Fibroblast of lung (primary cell): Measurements from ENCODE around the gene EYS. TPM values are rescaled to one million over a fixed set of nuclear protein-coding genes. Genes with fewer than 3 reads are reported as not detected.

ENCODE experiments used
- DNase-seq, 2 donors: peaks; one replicate each; pipeline versions ENCODE4 v3.0.0 to v3.0.0-alpha.2; 2010; ENCODE audit warnings: low read depth in 2 of 2
- H2AFZ ChIP-seq: 2 replicates; pipeline ENCODE4 v1.5.1; 2012; ENCODE audit warnings: low read length, control low read depth, inconsistent platforms
- H3K27ac ChIP-seq: 2 replicates; pipeline ENCODE4 v1.5.1; 2011; ENCODE audit warnings: low read length, control low read depth; ENCODE audit not compliant: insufficient read depth
- H3K27me3 ChIP-seq: 2 replicates; pipeline ENCODE4 v1.5.1; 2011; ENCODE audit warnings: mild to moderate bottlenecking, low read length; ENCODE audit not compliant: control insufficient read depth, insufficient read depth
- H3K36me3 ChIP-seq: 2 replicates; pipeline ENCODE4 v1.5.1; 2011; ENCODE audit warnings: low read length; ENCODE audit not compliant: control insufficient read depth, insufficient read depth
- H3K4me1 ChIP-seq: 2 replicates; pipeline ENCODE4 v1.5.1; 2011; ENCODE audit warnings: low read length; ENCODE audit not compliant: control insufficient read depth, insufficient read depth; ENCODE audit errors: extremely low read depth
- H3K4me2 ChIP-seq: 2 replicates; pipeline ENCODE4 v1.5.1; 2011; ENCODE audit warnings: low read length, control low read depth; ENCODE audit not compliant: insufficient read depth; ENCODE audit errors: extremely low read depth
- H3K4me3 ChIP-seq, 4 experiments: fragments of 200-600 bp in 1 of 4; sonication (generic) in 1 of 4; replicated peaks in 1 of 4; 2 replicates each; pipeline ENCODE4 v1.5.1; 2011 to 2016; ENCODE audit warnings: low read length in 4 of 4, low read depth in 3 of 4, mild to moderate bottlenecking in 3 of 4, control low read depth in 2 of 4, inconsistent platforms in 1 of 4, mixed read lengths in 1 of 4; ENCODE audit not compliant: insufficient read depth in 1 of 4; ENCODE audit errors: control extremely low read depth in 1 of 4
- H3K79me2 ChIP-seq: 2 replicates; pipeline ENCODE4 v1.5.1; 2012; ENCODE audit warnings: mild to moderate bottlenecking, low read length, inconsistent platforms; ENCODE audit not compliant: control insufficient read depth, insufficient read depth
- H3K9ac ChIP-seq: 2 replicates; pipeline ENCODE4 v1.5.1; 2011; ENCODE audit warnings: mild to moderate bottlenecking, low read length, control low read depth; ENCODE audit not compliant: insufficient read depth
- H3K9me3 ChIP-seq: 2 replicates; pipeline ENCODE4 v1.5.1; 2012; ENCODE audit warnings: low read depth, low read length; ENCODE audit not compliant: control insufficient read depth, insufficient read depth
- H4K20me1 ChIP-seq: 2 replicates; pipeline ENCODE4 v1.5.1; 2011; ENCODE audit warnings: low read length; ENCODE audit not compliant: control insufficient read depth, insufficient read depth; ENCODE audit errors: extremely low read depth
- EZH2 ChIP-seq: IDR thresholded peaks from 2 replicates; pipeline ENCODE4 v1.5.1; 2012; ENCODE audit warnings: low read length, control low read depth, mild to moderate bottlenecking; ENCODE audit errors: missing control alignments
- polyA plus RNA-seq, 2 donors: library from polyadenylated mRNA; depleted of rRNA in 1 of 2; stranded (reverse) in 1 of 2; unstranded in 1 of 2; fragments of >200 nt; gene quantifications; 2 replicates each; pipeline ENCODE4 v1.2.1, GENCODE V29; 2011 to 2012; ENCODE audit warnings: missing spikeins in 1 of 2
- total RNA-seq: library from RNA; depleted of rRNA; stranded (reverse); fragments of >200 nt; gene quantifications from 2 replicates; pipeline ENCODE4 v1.2.1, GENCODE V29; 2014
- TF ChIP-seq, protein P1 (sequence below), 2 donors: IDR thresholded peaks in 1 of 2; conservative IDR thresholded peaks in 1 of 2; 1 replicate in 1 of 2; 2 replicates in 1 of 2; pipeline ENCODE4 v1.5.1; 2011 to 2012; ENCODE audit warnings: low read length in 2 of 2, control low read depth in 1 of 2, inconsistent platforms in 1 of 2, low read depth in 1 of 2, mild to moderate bottlenecking in 1 of 2

The EYS gene
- total and polyA plus RNA-seq, 2 donors (not counting 1 experiment from before 2014, with no cell fraction given): under 0.01 TPM; not detected in 1

DNA sequence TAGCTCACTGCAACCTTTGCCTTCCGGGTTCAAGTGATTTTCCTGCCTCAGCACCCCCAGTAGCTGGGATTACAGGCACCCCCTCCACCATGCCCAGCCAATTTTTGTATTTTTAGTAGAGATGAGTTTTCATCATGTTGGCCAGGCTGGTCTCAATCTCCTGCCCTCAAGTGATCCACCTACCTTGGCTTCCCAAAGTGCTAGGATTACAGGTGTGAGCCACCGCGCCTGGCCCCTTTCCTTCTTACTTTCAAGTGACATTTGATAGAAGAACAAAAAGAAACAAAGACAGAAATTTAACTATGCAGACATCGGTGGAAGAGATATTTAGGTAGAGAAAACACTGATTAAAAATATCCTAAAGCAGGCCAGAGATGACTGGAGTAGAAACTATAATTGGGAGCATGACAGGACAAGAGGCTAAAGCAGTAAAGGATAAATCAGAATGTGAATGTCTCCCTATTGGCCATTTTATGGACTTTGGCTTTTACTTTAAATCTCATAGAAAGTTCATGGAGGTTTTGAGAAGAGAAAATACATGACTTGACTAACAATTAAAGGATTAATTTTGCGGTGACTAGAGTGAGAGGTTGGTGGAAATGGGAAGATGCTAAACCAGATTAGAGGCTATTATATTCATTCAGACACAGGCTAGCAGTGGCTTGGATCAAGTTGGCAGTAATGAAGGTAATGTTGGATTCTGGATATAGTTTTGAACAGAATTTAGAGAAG, 2.2 kb upstream of the EYS start:
- Histone ChIP-seq H3K4me1 (no peaks in the 10 kb centered on the region), H2AFZ (no peak overlapping the region), H3K9ac (no peak overlapping the region), H3K4me3 (no peak overlapping the region), H3K27ac (no peak overlapping the region), H3K27me3 (no peaks in the 10 kb centered on the region), H3K36me3 (no peaks in the 10 kb centered on the region), H3K4me2 (no peak overlapping the region), H4K20me1 (no peaks in the 10 kb centered on the region), H3K79me2 (no peaks in the 10 kb centered on the region), H3K9me3 (no peaks in the 10 kb centered on the region)
- no peak for DNase-seq
- no peak for TF ChIP-seq EZH2
- TF ChIP-seq, protein P1, sequence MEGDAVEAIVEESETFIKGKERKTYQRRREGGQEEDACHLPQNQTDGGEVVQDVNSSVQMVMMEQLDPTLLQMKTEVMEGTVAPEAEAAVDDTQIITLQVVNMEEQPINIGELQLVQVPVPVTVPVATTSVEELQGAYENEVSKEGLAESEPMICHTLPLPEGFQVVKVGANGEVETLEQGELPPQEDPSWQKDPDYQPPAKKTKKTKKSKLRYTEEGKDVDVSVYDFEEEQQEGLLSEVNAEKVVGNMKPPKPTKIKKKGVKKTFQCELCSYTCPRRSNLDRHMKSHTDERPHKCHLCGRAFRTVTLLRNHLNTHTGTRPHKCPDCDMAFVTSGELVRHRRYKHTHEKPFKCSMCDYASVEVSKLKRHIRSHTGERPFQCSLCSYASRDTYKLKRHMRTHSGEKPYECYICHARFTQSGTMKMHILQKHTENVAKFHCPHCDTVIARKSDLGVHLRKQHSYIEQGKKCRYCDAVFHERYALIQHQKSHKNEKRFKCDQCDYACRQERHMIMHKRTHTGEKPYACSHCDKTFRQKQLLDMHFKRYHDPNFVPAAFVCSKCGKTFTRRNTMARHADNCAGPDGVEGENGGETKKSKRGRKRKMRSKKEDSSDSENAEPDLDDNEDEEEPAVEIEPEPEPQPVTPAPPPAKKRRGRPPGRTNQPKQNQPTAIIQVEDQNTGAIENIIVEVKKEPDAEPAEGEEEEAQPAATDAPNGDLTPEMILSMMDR (conservative IDR thresholded peaks at IDR 0.05 in 1 of 2, IDR thresholded peaks at IDR 0.05 in 1 of 2; ENCODE audit: low read depth in 1 of 2, low read length in 2 of 2): no peak

DNA sequence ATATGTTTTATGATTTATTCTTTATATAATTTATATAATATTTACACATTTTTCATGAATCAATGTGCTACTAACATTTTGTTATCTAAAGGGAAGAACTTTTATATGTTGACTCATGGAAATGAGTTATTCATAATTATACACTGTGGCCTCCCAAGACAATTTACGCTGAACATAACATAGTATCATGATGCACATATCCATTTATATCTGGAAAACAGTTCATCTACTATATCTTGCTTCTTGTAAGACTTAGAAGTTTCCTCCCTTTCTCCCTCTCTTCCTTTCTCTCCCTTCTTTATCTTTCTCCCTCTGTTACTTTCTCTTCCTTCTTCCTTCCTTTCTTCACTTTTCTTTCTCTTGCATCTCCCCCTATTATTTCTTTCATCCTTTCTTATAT, 1.1 kb upstream of the EYS start:
- no peak overlapping the region for H3K9ac ChIP-seq
- H4K20me1 ChIP-seq: no peaks in the 10 kb centered on the region
- no peaks in the 10 kb centered on the region for H3K27me3 ChIP-seq
- H2AFZ ChIP-seq: no peak overlapping the region
- TF ChIP-seq, protein P1 (conservative IDR thresholded peaks at IDR 0.05 in 1 of 2, IDR thresholded peaks at IDR 0.05 in 1 of 2; ENCODE audit: low read depth in 1 of 2, low read length in 2 of 2): no peak
- TF ChIP-seq EZH2: no peak
- H3K4me3 ChIP-seq: no peak overlapping the region
- no peaks in the 10 kb centered on the region for H3K79me2 ChIP-seq
- no peak overlapping the region for H3K27ac ChIP-seq
- no peaks in the 10 kb centered on the region for H3K4me1 ChIP-seq
- no peak for DNase-seq
- H3K4me2 ChIP-seq: no peak overlapping the region
- H3K36me3 ChIP-seq: no peaks in the 10 kb centered on the region
- no peaks in the 10 kb centered on the region for H3K9me3 ChIP-seq

DNA sequence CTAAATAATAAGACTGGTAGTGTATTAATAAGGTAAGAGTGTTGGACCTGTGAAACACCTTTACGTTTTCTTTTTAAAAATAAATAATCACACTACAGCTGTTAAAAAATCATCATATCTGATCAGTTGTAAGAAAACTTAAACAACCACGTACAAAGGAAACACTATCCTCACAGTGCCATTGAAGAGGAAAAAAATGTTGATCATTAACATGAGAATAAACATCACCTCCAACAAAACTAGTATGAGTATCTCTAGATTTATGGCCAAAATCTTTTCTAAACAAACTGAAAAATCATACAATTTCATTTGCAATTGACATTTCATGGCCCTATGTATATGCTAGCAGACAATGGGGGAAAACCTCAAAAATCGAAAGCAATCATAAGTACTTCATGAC, 590 bp downstream of the EYS start:
- H4K20me1 ChIP-seq: no peaks in the 10 kb centered on the region
- no peaks in the 10 kb centered on the region for H3K9me3 ChIP-seq
- no peak overlapping the region for H3K9ac ChIP-seq
- no peaks in the 10 kb centered on the region for H3K4me1 ChIP-seq
- no peaks in the 10 kb centered on the region for H3K79me2 ChIP-seq
- H3K4me2 ChIP-seq: no peak overlapping the region
- no peak overlapping the region for H3K27ac ChIP-seq
- no peaks in the 10 kb centered on the region for H3K27me3 ChIP-seq
- no peak overlapping the region for H3K4me3 ChIP-seq
- H3K36me3 ChIP-seq: no peaks in the 10 kb centered on the region
- DNase-seq: no peak
- no peak overlapping the region for H2AFZ ChIP-seq
- TF ChIP-seq, protein P1 (conservative IDR thresholded peaks at IDR 0.05 in 1 of 2, IDR thresholded peaks at IDR 0.05 in 1 of 2; ENCODE audit: low read depth in 1 of 2, low read length in 2 of 2): no peak
- TF ChIP-seq EZH2: no peak
